Heart right ventricle (tissue), 16 donors: Measurements from ENCODE around the gene EFCAB9. TPM values are rescaled to one million over a fixed set of nuclear protein-coding genes. Genes with fewer than 3 reads are reported as not detected.
A peak's percentile ranks its signal among the peaks of the same experiment; 100 is the strongest.
"Not testable (repeated sequence)": the region's sequence is repeated elsewhere in the genome, so short reads cannot be mapped to it uniquely, and the experiment has no call there.

Experiments used
- ATAC-seq, 8 donors: fragments of 200-7000 bp; cut with Tn5 transposase; one replicate each; pipeline ENCODE4 v1.9.1; 2020; ENCODE audit warnings: mild to moderate bottlenecking in 8 of 8, moderate library complexity in 8 of 8, moderate number of reproducible peaks in 1 of 8
- DNase-seq, 2 donors: peaks; one replicate each; pipeline ENCODE4 v3.0.0-alpha.2; 2020
- H3K27ac ChIP-seq, 10 donors: fragments of 200-600 bp; sonication (generic) in 2 of 10; one replicate each; pipeline versions ENCODE4 v1.5.0 to v1.8.0; 2020 to 2022; ENCODE audit warnings: mild to moderate bottlenecking in 3 of 10
- H3K27me3 ChIP-seq, 7 donors: fragments of 200-600 bp; one replicate each; pipeline ENCODE4 v1.8.0; 2021 to 2022; ENCODE audit warnings: mild to moderate bottlenecking in 2 of 7
- H3K36me3 ChIP-seq, 9 donors: fragments of 200-600 bp; sonication (generic) in 1 of 9; one replicate each; pipeline versions ENCODE4 v1.5.0 to v1.8.0; 2020 to 2022; ENCODE audit warnings: mild to moderate bottlenecking in 2 of 9
- H3K4me1 ChIP-seq, 9 donors: fragments of 200-600 bp; sonication (generic) in 1 of 9; one replicate each; pipeline versions ENCODE4 v1.5.0 to v1.8.0; 2020 to 2022; ENCODE audit warnings: mild to moderate bottlenecking in 4 of 9
- H3K4me3 ChIP-seq, 10 donors: fragments of 200-600 bp; sonication (generic) in 2 of 10; one replicate each; pipeline versions ENCODE4 v1.5.0 to v1.8.0; 2020 to 2022; ENCODE audit warnings: mild to moderate bottlenecking in 7 of 10, moderate library complexity in 2 of 10
- H3K9me3 ChIP-seq, 11 donors: fragments of 200-600 bp in 10 of 11; sonication (generic) in 2 of 11; one replicate each; pipeline versions ENCODE4 v1.5.0 to v1.8.0; 2013 to 2022; ENCODE audit warnings: mild to moderate bottlenecking in 2 of 11, control low read depth in 1 of 11, moderate library complexity in 1 of 11
- WGBS, 2 donors: extraction: QIAGEN DNeasy Blood & Tissue Kit; methylation state at CpG; one replicate each; pipeline ENCODE4 v1.1.7; 2013; ENCODE audit warnings: inconsistent platforms in 1 of 2; 5-methylcytosine and 5-hydroxymethylcytosine counted together
- intact Hi-C, 10 donors: fragments of 100-400 bp; cut with DNase I; formaldehyde crosslinking; loops; one replicate each; pipeline versions ENCODE4 v1.11.1 to v1.14.2; 2022
- polyA plus RNA-seq, 2 donors: library from polyadenylated mRNA; stranded (reverse); fragments of 200-250 nt; gene quantifications; one replicate each; pipeline ENCODE4 v1.2.3, GENCODE V29; 2013
- total RNA-seq, 10 donors: library from RNA; stranded (reverse); fragmentation: NEBNext Ultra II Directional in 3 of 10; extraction: Animal tissue kit (Norgen Biotek cat#: 25700) in 3 of 10; gene quantifications; one replicate each; pipeline versions ENCODE4 v1.2.1 to v1.2.4, GENCODE V29; 2021 to 2023
- TF ChIP-seq, protein P1 (sequence below), 9 donors: fragments of 200-600 bp; sonication (generic) in 2 of 9; IDR thresholded peaks; one replicate each; pipeline versions ENCODE4 v1.5.0 to v1.8.0; 2021 to 2022; ENCODE audit warnings: antibody characterized with exemption in 9 of 9, mild to moderate bottlenecking in 5 of 9, moderate library complexity in 1 of 9
- donor health status: Arrhythmogenic right ventricular cardiomyopathy.
- donor health status: ischemic (EF 13 %, LVEDD 7.1; RV severe dilation, severe dysfunction).
- donor health status: healthy with polysubstance abuse.
- donor health status: DM: no; HTN: yes; CAD: no.
- donor health status: DM: no; HTN: no; CAD: no.
- donor health status: ischemic (EF 25% LVEDD 6.9; RV normal size, moderate dysfunction).
- donor health status: ischemic (EF 25% LVEDD 5.7; RV mildly dilated, moderate dysfunction).
- donor health status: healthy.
- donor health status: DM: yes; HTN: yes; CAD: no.
- donor health status: Ischemic cardiomyopathy.
- donor health status: ischemic (EF 35%, LVEDD 5.7; RV mildly dilated, moderate dysfunction).
- donor health status: nonischemic (EF 11% LVEDD 7.7; RV severe dilation, severe dysfunction).
- donor health status: DM: yes; HTN: yes; CAD: no.
- donor health status: PGD.
- donor health status: ischemic (EF 29% LVEDD 5.4; RV normal size, mild dysfunction).
- donor health status: nonischemic (EF 23%, LVEDD 6.1; RV moderate dilation, normal function).

Gene EFCAB9
- total and polyA plus RNA-seq, 12 donors = not detected

- Histone ChIP-seq H3K9me3 (no peaks in the 10 kb centered on the region), H3K4me1 (peaks cover 0 to 80% (median 35%) of the 10 kb centered on the region in 9 donors), H3K36me3 (peaks cover 0 to 60% (median 0%) of the 10 kb centered on the region in 9 donors), H3K4me3 (no peak overlapping the region), H3K27me3 (no peaks in the 10 kb centered on the region), H3K27ac (no peak overlapping the region)
- intact Hi-C loops = loop anchor here in 1 of 10 donors (5.0 kb wide), 1 partner anchor 37 kb away; no protein-coding TSS in a partner anchor
- WGBS, 2 donors = 76 to 86% methylated on average over 3 of the region's 3 CpGs
- no peak for ATAC-seq
- DNase-seq = no peak
- TF ChIP-seq, protein P1, sequence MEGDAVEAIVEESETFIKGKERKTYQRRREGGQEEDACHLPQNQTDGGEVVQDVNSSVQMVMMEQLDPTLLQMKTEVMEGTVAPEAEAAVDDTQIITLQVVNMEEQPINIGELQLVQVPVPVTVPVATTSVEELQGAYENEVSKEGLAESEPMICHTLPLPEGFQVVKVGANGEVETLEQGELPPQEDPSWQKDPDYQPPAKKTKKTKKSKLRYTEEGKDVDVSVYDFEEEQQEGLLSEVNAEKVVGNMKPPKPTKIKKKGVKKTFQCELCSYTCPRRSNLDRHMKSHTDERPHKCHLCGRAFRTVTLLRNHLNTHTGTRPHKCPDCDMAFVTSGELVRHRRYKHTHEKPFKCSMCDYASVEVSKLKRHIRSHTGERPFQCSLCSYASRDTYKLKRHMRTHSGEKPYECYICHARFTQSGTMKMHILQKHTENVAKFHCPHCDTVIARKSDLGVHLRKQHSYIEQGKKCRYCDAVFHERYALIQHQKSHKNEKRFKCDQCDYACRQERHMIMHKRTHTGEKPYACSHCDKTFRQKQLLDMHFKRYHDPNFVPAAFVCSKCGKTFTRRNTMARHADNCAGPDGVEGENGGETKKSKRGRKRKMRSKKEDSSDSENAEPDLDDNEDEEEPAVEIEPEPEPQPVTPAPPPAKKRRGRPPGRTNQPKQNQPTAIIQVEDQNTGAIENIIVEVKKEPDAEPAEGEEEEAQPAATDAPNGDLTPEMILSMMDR (IDR thresholded peaks at IDR 0.05) = no peak
Observed at GRCh38 chr5:172149073-172149472, 44.9 kb upstream of the EFCAB9 start.

DNA sequence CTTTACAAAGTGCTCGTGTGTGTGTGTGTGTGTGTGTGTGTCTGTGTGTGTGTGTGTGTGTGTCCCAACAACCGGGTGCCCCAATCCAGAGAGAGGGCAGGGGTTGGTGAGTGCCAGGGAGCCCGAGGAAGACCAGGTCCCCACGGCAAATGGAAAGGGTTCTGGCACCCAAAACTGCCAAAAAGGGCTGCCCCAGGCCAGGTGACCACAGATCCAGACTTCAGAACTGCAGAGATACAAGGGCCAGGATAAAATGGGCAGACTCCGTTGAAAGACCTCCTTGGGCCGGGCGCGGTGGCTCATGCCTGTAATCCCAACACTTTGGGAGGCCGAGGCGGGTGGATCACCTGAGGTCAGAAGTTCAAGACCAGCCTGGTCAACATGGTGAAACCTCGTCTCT is 44.5 kb upstream of the EFCAB9 start:
- intact Hi-C loops = loop anchor here in 1 of 10 donors (5.0 kb wide), 1 partner anchor 37 kb away; no protein-coding TSS in a partner anchor
- not testable (repeated sequence) for DNase-seq, H3K4me3 ChIP-seq, H3K27ac ChIP-seq, ATAC-seq, H3K27me3 ChIP-seq, H3K9me3 ChIP-seq
- Histone ChIP-seq H3K4me1 (peaks cover 0 to 80% (median 35%) of the 10 kb centered on the region in 9 donors), H3K36me3 (peaks cover 0 to 65% (median 0%) of the 10 kb centered on the region in 9 donors)
- WGBS, 2 donors = 92 to 96% methylated on average over 11 of the region's 11 CpGs

DNA sequence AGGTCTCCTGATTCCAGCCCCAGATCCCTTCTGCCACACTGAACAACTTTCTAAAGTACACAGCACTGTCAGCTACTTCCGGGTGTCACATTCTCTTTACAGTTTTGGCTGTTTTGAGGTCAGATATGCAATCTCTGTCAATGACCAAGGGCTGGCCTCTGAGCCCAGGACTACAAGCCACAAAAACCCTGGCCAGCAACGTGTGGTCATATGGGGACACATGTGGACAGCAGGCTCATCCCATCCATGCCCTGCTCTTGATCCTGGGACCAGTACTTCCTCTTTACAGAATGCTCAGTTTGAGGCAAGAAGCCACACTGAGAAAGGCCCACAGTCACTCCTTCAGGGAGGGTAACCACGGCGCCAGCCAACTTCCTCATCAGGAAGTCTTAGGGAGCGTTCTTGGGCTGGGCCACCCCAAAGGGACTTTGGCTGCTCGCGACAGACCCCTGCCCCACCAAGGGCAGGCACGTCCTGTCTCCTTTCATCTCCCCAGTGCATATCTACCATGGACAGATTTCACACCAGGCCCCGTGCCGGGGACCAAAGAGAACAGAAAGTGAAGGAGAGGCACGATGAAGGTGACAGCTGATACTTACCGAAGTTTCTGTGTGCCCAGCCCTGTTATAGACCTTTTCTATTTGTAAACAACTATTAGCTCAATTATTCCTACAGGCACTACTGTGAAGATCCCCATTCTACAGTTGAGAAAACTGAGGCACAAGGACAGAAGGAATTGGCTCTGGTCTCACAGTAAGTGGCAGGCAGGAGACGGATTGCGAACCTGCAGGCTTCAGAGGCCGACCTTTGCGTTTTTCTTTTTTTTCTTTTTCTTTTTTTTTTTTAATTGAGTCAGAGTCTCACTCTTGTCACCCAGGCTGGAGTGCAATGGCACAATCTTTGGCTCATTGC is 43.2 kb upstream of the EFCAB9 start:
- ATAC-seq (peak in 7 of 8 donors; percentile 61 to 82 (median 76)), DNase-seq (peak; percentile 42 to 52)
- intact Hi-C loops = loop anchor here in 2 of 10 donors (5.0 kb wide), 1 partner anchor 33 kb away; no protein-coding TSS in a partner anchor
- Histone ChIP-seq H3K9me3 (no peaks in the 10 kb centered on the region), H3K27ac (peak overlapping the region in 8 of 10 donors; percentile 2 to 83 (median 29)), H3K27me3 (no peaks in the 10 kb centered on the region), H3K4me3 (peak overlapping the region in 1 of 10 donors; percentile 13), H3K4me1 (peaks cover 0 to 78% (median 35%) of the 10 kb centered on the region in 9 donors), H3K36me3 (peaks cover 0 to 76% (median 0%) of the 10 kb centered on the region in 9 donors)
- WGBS, 2 donors = 58 to 65% methylated on average over 16 of the region's 16 CpGs
- TF ChIP-seq, protein P1 (IDR thresholded peaks at IDR 0.05) = no peak

DNA sequence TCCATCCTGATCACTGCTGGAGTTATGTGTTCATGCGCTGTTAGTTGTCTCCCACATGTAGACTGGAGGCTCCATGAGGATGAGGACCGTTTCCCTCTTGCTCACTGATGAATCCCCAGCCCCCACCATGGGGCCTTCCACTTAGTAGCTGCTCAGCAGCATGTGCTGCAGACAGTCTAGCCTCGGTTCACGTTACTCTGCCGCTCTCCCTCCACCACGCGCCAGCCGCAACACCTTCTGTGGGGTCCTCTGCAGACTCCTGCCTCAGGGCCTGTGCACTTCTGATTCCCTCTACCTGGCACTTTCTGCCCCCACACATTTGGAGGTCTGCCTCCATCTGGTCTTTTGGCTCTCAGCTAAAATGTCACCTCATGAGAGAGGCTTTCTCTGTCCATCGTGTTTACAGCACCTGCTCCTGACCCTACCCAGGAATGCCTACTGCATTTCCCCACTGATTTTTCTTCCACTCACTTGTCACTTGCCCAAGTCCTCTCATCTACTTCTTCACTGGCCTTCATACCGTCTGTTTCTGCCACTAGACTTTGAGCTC is 42.2 kb upstream of the EFCAB9 start:
- Histone ChIP-seq H3K27me3 (no peaks in the 10 kb centered on the region), H3K9me3 (no peaks in the 10 kb centered on the region), H3K4me3 (no peak overlapping the region), H3K27ac (peak overlapping the region in 1 of 10 donors; percentile 83), H3K36me3 (peaks cover 0 to 77% (median 0%) of the 10 kb centered on the region in 9 donors), H3K4me1 (peaks cover 0 to 85% (median 40%) of the 10 kb centered on the region in 9 donors)
- no peak for DNase-seq
- intact Hi-C loops = loop anchor here in 2 of 10 donors (5.0 kb wide), 1 partner anchor 34 kb away; no protein-coding TSS in a partner anchor
- WGBS, 2 donors = 94% methylated on average over 10 of the region's 10 CpGs
- TF ChIP-seq, protein P1 (IDR thresholded peaks at IDR 0.05) = no peak
- ATAC-seq = no peak
